Endothelial cell of umbilical vein (primary cell): ENCODE measurements around the gene CLOCK. TPM values are rescaled to one million over a fixed set of nuclear protein-coding genes. Genes with fewer than 3 reads are reported as not detected.

ENCODE experiments used
- BruUV-seq: library from RNA; stranded (reverse); fragments of 400-500 nt; replicated peaks from 2 replicates; lab custom pipeline; 2021; lab: Mats Ljungman, UMichigan
- CTCF ChIA-PET: fragments of 300-600, 350-600 bp; sonication (Branson Sonifier 250); formaldehyde crosslinking; loops from one replicate; lab custom pipeline; 2021; ENCODE audit warnings: antibody characterized with exemption, inconsistent platforms; lab: Charles Lee
- POLR2A ChIA-PET: fragments of 300-600, 350-600 bp; sonication (Branson Sonifier 250); formaldehyde crosslinking; loops from one replicate; lab custom pipeline; 2021; ENCODE audit warnings: antibody characterized with exemption, inconsistent platforms; lab: Charles Lee
- DNase-seq: peaks from one replicate; pipeline ENCODE4 v3.0.0-alpha.2; 2011; ENCODE audit warnings: low read depth, low spot score
- FAIRE-seq: peaks from 2 replicates; lab custom pipeline; 2011; peaks lifted over from hg19 to GRCh38; lab: Jason Lieb, UNC
- H2AFZ ChIP-seq: 2 replicates; pipeline ENCODE4 v1.6.0; 2012; ENCODE audit warnings: low read depth, low read length, control low read depth, inconsistent platforms
- H3K27ac ChIP-seq: 2 replicates; pipeline ENCODE4 v1.5.1; 2011; ENCODE audit warnings: low read depth, mild to moderate bottlenecking, control low read depth, low read length, moderate library complexity; ENCODE audit not compliant: insufficient read depth
- H3K27me3 ChIP-seq, 2 experiments: 2 replicates each; pipeline versions ENCODE4 v1.6.0 to v1.6.1; 2011; ENCODE audit warnings: low read length in 2 of 2, mixed read lengths in 1 of 2; ENCODE audit not compliant: control insufficient read depth in 2 of 2, insufficient read depth in 2 of 2
- H3K36me3 ChIP-seq, 2 experiments: 2 replicates in 1 of 2; 3 replicates in 1 of 2; pipeline ENCODE4 v1.5.1; 2011; ENCODE audit warnings: low read length in 2 of 2, mild to moderate bottlenecking in 1 of 2, moderate library complexity in 1 of 2; ENCODE audit not compliant: control insufficient read depth in 2 of 2, insufficient read depth in 2 of 2; ENCODE audit errors: extremely low read depth in 1 of 2
- H3K4me1 ChIP-seq: 3 replicates; pipeline ENCODE4 v1.5.1; 2011; ENCODE audit warnings: mild to moderate bottlenecking, low read length; ENCODE audit not compliant: control insufficient read depth, insufficient read depth; ENCODE audit errors: extremely low read depth
- H3K4me2 ChIP-seq: 2 replicates; pipeline ENCODE4 v1.6.1; 2011; ENCODE audit warnings: low read length, control low read depth, mixed read lengths; ENCODE audit not compliant: insufficient read depth
- H3K4me3 ChIP-seq, 3 experiments: fragments of 200-600 bp in 1 of 3; sonication (generic), shearing (Covaris generic) in 1 of 3; replicated peaks in 1 of 3; 2 replicates each; pipeline ENCODE4 v1.5.1; 2011 to 2016; ENCODE audit warnings: control low read depth in 3 of 3, low read length in 3 of 3, mild to moderate bottlenecking in 2 of 3, inconsistent platforms in 1 of 3, low read depth in 1 of 3, moderate library complexity in 1 of 3; ENCODE audit not compliant: insufficient read depth in 1 of 3
- H3K79me2 ChIP-seq: 2 replicates; pipeline ENCODE4 v1.6.0; 2012; ENCODE audit warnings: low read length, inconsistent platforms; ENCODE audit not compliant: control insufficient read depth, insufficient read depth
- H3K9ac ChIP-seq: replicated peaks from 2 replicates; pipeline ENCODE3; 2011; ENCODE audit warnings: low read length, control low read depth; ENCODE audit not compliant: insufficient read depth; ENCODE audit errors: extremely low read depth
- H3K9me1 ChIP-seq: replicated peaks from 3 replicates; pipeline ENCODE4 v1.6.0; 2011; ENCODE audit warnings: mild to moderate bottlenecking, low read length; ENCODE audit not compliant: control insufficient read depth, insufficient read depth; ENCODE audit errors: extremely low read depth
- H3K9me3 ChIP-seq: replicated peaks from 2 replicates; pipeline ENCODE4 v1.5.1; 2012; ENCODE audit warnings: low read length, inconsistent platforms; ENCODE audit not compliant: control insufficient read depth, insufficient read depth
- H4K20me1 ChIP-seq: replicated peaks from 2 replicates; pipeline ENCODE3; 2011; ENCODE audit warnings: mild to moderate bottlenecking, low read length; ENCODE audit not compliant: control insufficient read depth, insufficient read depth; ENCODE audit errors: extremely low read depth
- CTCF ChIP-seq, 2 donors: IDR thresholded peaks; 1 replicate in 1 of 2; 2 replicates in 1 of 2; pipeline ENCODE4 v1.5.1; 2011; ENCODE audit warnings: low read length in 2 of 2, mild to moderate bottlenecking in 2 of 2, moderate library complexity in 2 of 2, control low read depth in 1 of 2, inconsistent platforms in 1 of 2, low read depth in 1 of 2; ENCODE audit not compliant: insufficient read depth in 1 of 2; ENCODE audit errors: extremely low read depth in 1 of 2
- GATA2 ChIP-seq: IDR thresholded peaks from 2 replicates; pipeline ENCODE4 v1.7.0; 2011; ENCODE audit warnings: low read depth, mild to moderate bottlenecking, moderate library complexity, mixed read lengths, low read length; ENCODE audit not compliant: insufficient read length, insufficient read depth
- MAX ChIP-seq: IDR thresholded peaks from 2 replicates; pipeline ENCODE4 v1.6.1; 2011; ENCODE audit not compliant: insufficient read depth, insufficient read length
- dilution Hi-C: fragments of 300-500 bp; cut with MboI; formaldehyde crosslinking; loops from one replicate; pipeline ENCODE4 v1.15.0; 2019; ENCODE audit warnings: low sequenced_read_pairs; ENCODE audit not compliant: extremely low pct_ligation_motif_present
- intact Hi-C: fragments of 100-400 bp; cut with micrococcal nuclease; formaldehyde crosslinking; loops from one replicate; pipeline ENCODE4 v1.10.0; 2022
- polyA plus RNA-seq, 4 experiments: library from polyadenylated mRNA; depleted of rRNA in 3 of 4; stranded (reverse) in 3 of 4; unstranded in 1 of 4; fragments of >200 nt; gene quantifications; 2 replicates each; pipeline versions ENCODE4 v1.2.1 to v1.2.3, GENCODE V29; 2011 to 2012; ENCODE audit warnings: missing spikeins in 1 of 4
- total RNA-seq: library from RNA; stranded (reverse); gene quantifications from 2 replicates; pipeline ENCODE4 v1.2.3, GENCODE V29; 2021

Gene CLOCK
- total and polyA plus RNA-seq, 2 donors (not counting 3 experiments of a cell fraction or from before 2014, with no cell fraction given) = 7.5 to 23.8 TPM

GRCh38 chr4:55435141-55435841 is 111.4 kb downstream of the CLOCK start:
- intact Hi-C loops = loop anchor here (2.0 to 10.0 kb wide), 2 partner anchors 110 to 460 kb away; no protein-coding TSS in a partner anchor
- H3K36me3 ChIP-seq = peaks cover 0 to 28% of the 10 kb centered on the region in 2 experiments

More at GRCh38 chr4:55435141-55435841, 111.4 kb downstream of the CLOCK start:
- Histone ChIP-seq H4K20me1 (no peaks in the 10 kb centered on the region), H3K4me1 (peaks cover 13% of the 10 kb centered on the region), H3K27ac (no peak overlapping the region), H2AFZ (no peak overlapping the region), H3K27me3 (no peaks in the 10 kb centered on the region), H3K9ac (no peak overlapping the region), H3K79me2 (no peaks in the 10 kb centered on the region), H3K4me3 (no peak overlapping the region), H3K9me3 (no peaks in the 10 kb centered on the region), H3K4me2 (no peak overlapping the region), H3K9me1 (no peaks in the 10 kb centered on the region)
- ChIA-PET POLR2A (no interaction called here), CTCF (interaction anchor here (0.6 to 3.3 kb wide), 8 partner anchors 10 to 436 kb away, joined by 3 to 14 read pairs (median 6); partner anchors contain the start of genes SRD5A3 and TMEM165)
- FAIRE-seq = no peak
- peak; percentile 24 to 30 for TF ChIP-seq CTCF (IDR thresholded peaks at IDR 0.05; ENCODE audit: extremely low read depth in 1 of 2, insufficient read depth in 1 of 2, low read depth in 1 of 2, low read length in 2 of 2)
- TF ChIP-seq GATA2 = no peak
- peak; percentile 64 for TF ChIP-seq MAX
- BruUV-seq = no TSS peak
- peak; percentile 69 for DNase-seq
- dilution Hi-C loops = no loop called here
